Measurements from ENCODE around the gene FASTKD2.

GRCh38 chr2:206718296-206718695, 47.1 kb upstream of the FASTKD2 start, which contains the start of gene DYTN:
- no peak for TF ChIP-seq CTCF (IDR thresholded peaks at IDR 0.05 in 8 of 11, conservative IDR thresholded peaks at IDR 0.05 in 3 of 11)
- no peak for TF ChIP-seq POLR2AphosphoS5 (IDR thresholded peaks at IDR 0.05)
- TF ChIP-seq POLR2A (IDR thresholded peaks at IDR 0.05), result no peak

All from spleen (tissue), 7 donors.